ENCODE results near the gene RHOV. TPM values are rescaled to one million over a fixed set of nuclear protein-coding genes. Genes with fewer than 3 reads are reported as not detected.

The RHOV gene
- polyA plus RNA-seq, 1 donor from 2014 or later = 2.8 TPM

GRCh38 chr15:40914013-40914412 is 40.0 kb upstream of the RHOV start:
- H3K27me3 ChIP-seq (ENCODE audit: insufficient read depth, low read depth, low read length) = no peaks in the 10 kb centered on the region
- no peaks in the 10 kb centered on the region for H3K9me2 ChIP-seq (ENCODE audit: insufficient read depth, low read length)
- no peak overlapping the region for H3K4me2 ChIP-seq (ENCODE audit: low read length)
- no peaks in the 10 kb centered on the region for H3F3A ChIP-seq (ENCODE audit: insufficient read depth, low read length, poor library complexity, severe bottlenecking)
- no peaks in the 10 kb centered on the region for H3K79me2 ChIP-seq (replicated peaks; ENCODE audit: insufficient read depth, low read length)
- no peaks in the 10 kb centered on the region for H4K20me1 ChIP-seq (ENCODE audit: insufficient read depth)
- no peak overlapping the region for H3K9ac ChIP-seq (ENCODE audit: low read length)
- H3K36me3 ChIP-seq (ENCODE audit: insufficient read depth, low read length) = no peaks in the 10 kb centered on the region
- no peaks in the 10 kb centered on the region for H3K9me3 ChIP-seq (ENCODE audit: low read length)
- H2AFZ ChIP-seq (ENCODE audit: low read depth, low read length) = no peak overlapping the region
- no peak overlapping the region for H3K27ac ChIP-seq (ENCODE audit: low read length)
- no peak overlapping the region for H3K4me3 ChIP-seq (ENCODE audit: low read length)
- TF ChIP-seq MXI1 (conservative IDR thresholded peaks at IDR 0.05; ENCODE audit: poor library complexity, severe bottlenecking) = no peak

- Histone ChIP-seq H3K27ac (ENCODE audit: low read length) (no peak overlapping the region), H3K9me3 (ENCODE audit: low read length) (no peaks in the 10 kb centered on the region), H3K9ac (ENCODE audit: low read length) (no peak overlapping the region), H3K36me3 (ENCODE audit: insufficient read depth, low read length) (no peaks in the 10 kb centered on the region), H3F3A (ENCODE audit: insufficient read depth, low read length, poor library complexity, severe bottlenecking) (no peaks in the 10 kb centered on the region), H2AFZ (ENCODE audit: low read depth, low read length) (no peak overlapping the region), H3K79me2 (replicated peaks; ENCODE audit: insufficient read depth, low read length) (no peaks in the 10 kb centered on the region), H4K20me1 (ENCODE audit: insufficient read depth) (no peaks in the 10 kb centered on the region), H3K4me2 (ENCODE audit: low read length) (no peak overlapping the region), H3K4me3 (ENCODE audit: low read length) (no peak overlapping the region), H3K9me2 (ENCODE audit: insufficient read depth, low read length) (no peaks in the 10 kb centered on the region), H3K27me3 (ENCODE audit: insufficient read depth, low read depth, low read length) (no peaks in the 10 kb centered on the region)
- no peak for TF ChIP-seq CTCF (IDR thresholded peaks at IDR 0.05; ENCODE audit: poor library complexity, severe bottlenecking)
- no peak for TF ChIP-seq EZH2 (IDR thresholded peaks at IDR 0.05; ENCODE audit: borderline replicate concordance, insufficient read depth, low read length, poor library complexity, severe bottlenecking)
- TF ChIP-seq MXI1 (conservative IDR thresholded peaks at IDR 0.05; ENCODE audit: poor library complexity, severe bottlenecking) = no peak
These were observed 38.4 kb upstream of the RHOV start for GRCh38 chr15:40912478-40912877.

DNA sequence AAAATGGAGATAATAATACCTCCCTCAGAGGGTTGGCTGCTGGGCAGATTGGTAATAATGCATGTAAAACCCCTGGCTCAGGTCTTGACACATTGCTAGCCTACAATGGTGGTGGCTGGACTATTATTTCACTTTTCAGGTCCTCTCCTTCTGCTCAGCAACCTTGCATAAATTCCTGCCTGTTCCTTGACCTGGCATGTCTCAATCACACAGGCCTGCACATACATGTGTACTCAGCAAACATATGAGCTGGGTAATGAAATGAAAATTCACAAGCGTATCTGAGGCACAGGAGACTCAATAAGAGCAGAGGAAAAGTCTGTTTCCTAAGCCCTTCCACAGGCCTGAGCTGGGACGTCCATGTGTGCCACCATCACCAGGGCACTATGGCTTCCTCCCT is 37.7 kb upstream of the RHOV start:
- Histone ChIP-seq H3F3A (ENCODE audit: insufficient read depth, low read length, poor library complexity, severe bottlenecking) (no peaks in the 10 kb centered on the region), H4K20me1 (ENCODE audit: insufficient read depth) (no peaks in the 10 kb centered on the region), H2AFZ (ENCODE audit: low read depth, low read length) (no peak overlapping the region), H3K4me2 (ENCODE audit: low read length) (no peak overlapping the region), H3K27me3 (ENCODE audit: insufficient read depth, low read depth, low read length) (no peaks in the 10 kb centered on the region), H3K36me3 (ENCODE audit: insufficient read depth, low read length) (no peaks in the 10 kb centered on the region), H3K27ac (ENCODE audit: low read length) (no peak overlapping the region), H3K79me2 (replicated peaks; ENCODE audit: insufficient read depth, low read length) (no peaks in the 10 kb centered on the region), H3K9ac (ENCODE audit: low read length) (no peak overlapping the region), H3K4me3 (ENCODE audit: low read length) (no peak overlapping the region), H3K9me3 (ENCODE audit: low read length) (no peaks in the 10 kb centered on the region), H3K9me2 (ENCODE audit: insufficient read depth, low read length) (no peaks in the 10 kb centered on the region)
- TF ChIP-seq SMC3 (conservative IDR thresholded peaks at IDR 0.05; ENCODE audit: poor library complexity) (no peak), EP300 (conservative IDR thresholded peaks at IDR 0.05; ENCODE audit: poor library complexity, severe bottlenecking) (no peak), EZH2 (IDR thresholded peaks at IDR 0.05; ENCODE audit: borderline replicate concordance, insufficient read depth, low read length, poor library complexity, severe bottlenecking) (no peak), POLR2AphosphoS5 (IDR thresholded peaks at IDR 0.05) (no peak), CTCF (IDR thresholded peaks at IDR 0.05; ENCODE audit: poor library complexity, severe bottlenecking) (no peak), MXI1 (conservative IDR thresholded peaks at IDR 0.05; ENCODE audit: poor library complexity, severe bottlenecking) (no peak), RAD21 (conservative IDR thresholded peaks at IDR 0.05) (no peak), REST (IDR thresholded peaks at IDR 0.05; ENCODE audit: borderline replicate concordance) (no peak), TAF1 (IDR thresholded peaks at IDR 0.05; ENCODE audit: low read depth) (no peak)
